ENCODE measurements around the gene NBEA. TPM values are rescaled to one million over a fixed set of nuclear protein-coding genes. Genes with fewer than 3 reads are reported as not detected.

Gene NBEA
- total and polyA plus RNA-seq, 8 donors = 1.6 to 36.0 (median 7.7) TPM

DNA sequence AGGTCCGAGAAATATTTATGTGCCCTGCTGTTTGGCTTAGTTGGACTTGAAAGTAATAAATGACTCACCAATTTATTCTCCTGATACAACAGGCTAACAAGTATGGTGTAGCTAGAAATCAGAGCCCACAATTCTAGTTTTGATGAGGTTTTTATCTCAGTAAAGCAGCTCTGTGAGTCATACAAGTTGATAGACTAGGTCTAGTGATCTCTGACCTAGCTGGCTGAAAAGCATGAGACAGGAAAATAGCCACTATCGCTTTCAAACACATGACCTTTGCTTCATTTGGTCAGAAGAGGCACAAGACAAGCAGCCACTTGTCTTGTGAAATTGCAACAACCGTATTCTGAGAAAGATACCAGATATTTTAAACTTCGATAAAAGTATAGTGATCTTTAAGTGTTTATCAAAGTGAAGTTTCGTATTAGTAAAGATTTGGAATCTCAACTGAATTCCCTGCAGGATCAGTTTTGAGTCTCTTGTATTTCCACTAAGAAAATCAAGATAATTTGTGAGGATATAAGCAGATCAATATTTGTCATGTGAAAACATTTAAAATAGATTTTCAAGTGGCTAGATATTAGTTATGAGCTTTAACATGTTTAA is 407.7 kb downstream of the NBEA start:
- 43 to 56% (median 49%) methylated on average over 5 of the region's 5 CpGs for WGBS, 5 donors
- Histone ChIP-seq H3K9me3 (no peaks in the 10 kb centered on the region), H3K27me3 (no peaks in the 10 kb centered on the region), H3K36me3 (peaks cover 0 to 4% (median 0%) of the 10 kb centered on the region in 4 donors), H3K4me3 (no peak overlapping the region), H3K4me1 (peaks cover 0 to 5% (median 0%) of the 10 kb centered on the region in 4 donors), H3K27ac (no peak overlapping the region)
- DNase-seq = peak in 1 of 2 donors; percentile 44
- intact Hi-C loops (cut with DNase I; ENCODE audit: low total_unique reads) = no loop called here
- no peak for TF ChIP-seq EP300 (IDR thresholded peaks at IDR 0.05)

DNA sequence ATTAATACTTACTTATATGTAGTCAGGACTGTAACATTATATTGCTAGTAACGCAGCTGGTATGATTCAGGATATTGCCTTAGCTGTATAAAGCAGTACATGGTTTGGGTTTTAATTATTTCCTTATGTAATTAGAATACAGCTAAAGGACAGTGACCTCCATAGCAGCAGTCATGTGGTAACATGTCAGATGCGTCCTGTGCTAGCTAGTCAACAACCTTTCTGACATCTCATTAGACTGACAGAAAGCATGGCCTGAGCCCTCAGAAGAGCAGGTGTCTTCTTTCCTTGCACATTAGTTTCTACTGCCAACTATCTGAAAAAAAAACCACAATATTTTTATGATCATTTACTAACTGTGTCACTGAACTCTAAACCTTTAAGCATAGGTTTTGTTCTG is 412.2 kb downstream of the NBEA start:
- no peak overlapping the region for H3K4me3 ChIP-seq
- H3K4me1 ChIP-seq = peaks cover 0 to 5% (median 0%) of the 10 kb centered on the region in 4 donors
- H3K27me3 ChIP-seq = no peaks in the 10 kb centered on the region
- H3K9me3 ChIP-seq = no peaks in the 10 kb centered on the region
- H3K36me3 ChIP-seq = peaks cover 0 to 4% (median 0%) of the 10 kb centered on the region in 4 donors
- 88 to 94% (median 92%) methylated on average over 2 of the region's 2 CpGs for WGBS, 5 donors
- DNase-seq = no peak
- TF ChIP-seq EP300 (IDR thresholded peaks at IDR 0.05) (no peak), POLR2AphosphoS5 (IDR thresholded peaks at IDR 0.05) (no peak), POLR2A (IDR thresholded peaks at IDR 0.05) (no peak)
- TF ChIP-seq, protein P1, sequence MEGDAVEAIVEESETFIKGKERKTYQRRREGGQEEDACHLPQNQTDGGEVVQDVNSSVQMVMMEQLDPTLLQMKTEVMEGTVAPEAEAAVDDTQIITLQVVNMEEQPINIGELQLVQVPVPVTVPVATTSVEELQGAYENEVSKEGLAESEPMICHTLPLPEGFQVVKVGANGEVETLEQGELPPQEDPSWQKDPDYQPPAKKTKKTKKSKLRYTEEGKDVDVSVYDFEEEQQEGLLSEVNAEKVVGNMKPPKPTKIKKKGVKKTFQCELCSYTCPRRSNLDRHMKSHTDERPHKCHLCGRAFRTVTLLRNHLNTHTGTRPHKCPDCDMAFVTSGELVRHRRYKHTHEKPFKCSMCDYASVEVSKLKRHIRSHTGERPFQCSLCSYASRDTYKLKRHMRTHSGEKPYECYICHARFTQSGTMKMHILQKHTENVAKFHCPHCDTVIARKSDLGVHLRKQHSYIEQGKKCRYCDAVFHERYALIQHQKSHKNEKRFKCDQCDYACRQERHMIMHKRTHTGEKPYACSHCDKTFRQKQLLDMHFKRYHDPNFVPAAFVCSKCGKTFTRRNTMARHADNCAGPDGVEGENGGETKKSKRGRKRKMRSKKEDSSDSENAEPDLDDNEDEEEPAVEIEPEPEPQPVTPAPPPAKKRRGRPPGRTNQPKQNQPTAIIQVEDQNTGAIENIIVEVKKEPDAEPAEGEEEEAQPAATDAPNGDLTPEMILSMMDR (IDR thresholded peaks at IDR 0.05) = no peak
- H3K27ac ChIP-seq = no peak overlapping the region
- intact Hi-C loops (cut with DNase I; ENCODE audit: low total_unique reads) = no loop called here

DNA sequence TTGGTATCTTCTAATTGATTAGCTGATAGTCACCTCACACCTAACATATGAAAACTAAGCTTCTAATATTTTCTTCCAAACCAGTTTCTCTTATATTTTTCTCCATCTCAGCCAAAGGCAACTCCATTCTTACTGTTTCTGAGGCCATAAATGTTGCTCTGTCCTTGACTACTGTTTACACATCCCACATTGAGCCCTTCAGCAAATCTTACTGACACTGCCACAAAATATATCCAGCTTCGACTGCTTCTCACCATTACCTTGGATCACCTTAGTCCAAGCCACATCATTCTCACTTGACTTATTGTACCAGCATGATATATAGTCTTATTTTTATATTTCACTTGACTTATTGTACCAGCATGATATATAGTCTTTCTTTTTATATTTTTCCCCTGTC is 412.8 kb downstream of the NBEA start:
- H3K4me1 ChIP-seq = no peaks in the 10 kb centered on the region
- H3K36me3 ChIP-seq = peaks cover 0 to 4% (median 0%) of the 10 kb centered on the region in 4 donors
- TF ChIP-seq, protein P1 (IDR thresholded peaks at IDR 0.05) = no peak
- TF ChIP-seq POLR2AphosphoS5 (IDR thresholded peaks at IDR 0.05) (no peak), EP300 (IDR thresholded peaks at IDR 0.05) (no peak), POLR2A (IDR thresholded peaks at IDR 0.05) (no peak)
- no peaks in the 10 kb centered on the region for H3K9me3 ChIP-seq
- no peaks in the 10 kb centered on the region for H3K27me3 ChIP-seq
- no peak for DNase-seq
- H3K27ac ChIP-seq = no peak overlapping the region
- intact Hi-C loops (cut with DNase I; ENCODE audit: low total_unique reads) = no loop called here
- no peak overlapping the region for H3K4me3 ChIP-seq
- WGBS, 5 donors = 87 to 95% (median 90%) methylated on average over 1 of the region's 1 CpG

DNA sequence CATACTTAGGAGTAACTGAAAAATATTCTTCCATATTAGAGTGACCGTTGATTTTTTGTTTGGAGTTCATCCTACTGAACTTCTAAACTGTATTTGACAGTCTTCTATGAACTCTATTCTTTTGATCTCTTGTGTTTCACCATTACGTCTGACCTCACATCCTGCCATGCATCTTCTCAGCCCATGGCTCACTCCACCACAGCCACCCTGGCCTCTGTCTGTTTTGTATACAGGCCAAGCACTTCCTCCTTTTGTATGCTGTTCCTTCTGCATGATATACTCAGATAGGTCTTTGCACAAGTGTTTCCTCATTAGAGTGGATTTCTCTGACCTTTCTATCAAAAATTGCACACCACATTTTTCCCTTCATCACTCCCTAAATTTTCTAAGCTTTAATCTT is 414.5 kb downstream of the NBEA start:
- peak in 1 of 2 donors; percentile 7 for DNase-seq
- no peak overlapping the region for H3K27ac ChIP-seq
- no peaks in the 10 kb centered on the region for H3K27me3 ChIP-seq
- no peaks in the 10 kb centered on the region for H3K9me3 ChIP-seq
- no peak overlapping the region for H3K4me3 ChIP-seq
- intact Hi-C loops (cut with DNase I; ENCODE audit: low total_unique reads) = no loop called here
- H3K36me3 ChIP-seq = peaks cover 0 to 4% (median 0%) of the 10 kb centered on the region in 4 donors
- 71 to 78% (median 73%) methylated on average over 2 of the region's 2 CpGs for WGBS, 5 donors
- no peaks in the 10 kb centered on the region for H3K4me1 ChIP-seq
- TF ChIP-seq POLR2A (IDR thresholded peaks at IDR 0.05) (no peak), POLR2AphosphoS5 (IDR thresholded peaks at IDR 0.05) (no peak), EP300 (IDR thresholded peaks at IDR 0.05) (no peak)
- TF ChIP-seq, protein P1 (IDR thresholded peaks at IDR 0.05) = no peak

DNA sequence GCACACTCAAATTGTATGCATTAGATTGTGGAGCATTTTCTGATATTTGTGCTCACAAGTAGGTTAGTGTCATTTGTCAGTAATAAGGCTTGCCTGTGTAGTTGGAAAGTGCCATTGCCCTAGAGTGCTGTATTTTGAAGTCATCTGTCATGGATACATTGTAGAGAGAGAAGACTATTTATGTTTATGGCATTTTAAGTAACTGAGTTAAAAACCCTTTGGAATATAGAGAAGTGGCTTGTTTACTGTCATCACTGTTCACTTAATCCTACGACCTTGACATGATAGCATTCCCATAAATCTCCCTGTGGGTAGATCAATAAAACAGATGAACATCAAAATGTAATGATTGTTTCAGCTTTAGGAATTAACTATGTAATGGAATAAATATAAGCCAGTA is 423.8 kb downstream of the NBEA start:
- 65 to 79% (median 78%) methylated on average over 1 of the region's 1 CpG for WGBS, 5 donors
- H3K27me3 ChIP-seq = no peaks in the 10 kb centered on the region
- TF ChIP-seq EP300 (IDR thresholded peaks at IDR 0.05) = no peak
- TF ChIP-seq, protein P1 (IDR thresholded peaks at IDR 0.05) = no peak
- no peaks in the 10 kb centered on the region for H3K36me3 ChIP-seq
- no peak overlapping the region for H3K4me3 ChIP-seq
- intact Hi-C loops (cut with DNase I; ENCODE audit: low total_unique reads) = no loop called here
- no peak for DNase-seq
- H3K27ac ChIP-seq = no peak overlapping the region
- peaks cover 0 to 18% (median 10%) of the 10 kb centered on the region in 4 donors for H3K9me3 ChIP-seq
- H3K4me1 ChIP-seq = no peaks in the 10 kb centered on the region

Data from stomach (tissue), 9 donors.